Astrocyte (in vitro differentiated cells and primary cell): Measurements from ENCODE around the gene SLC45A3. TPM values are rescaled to one million over a fixed set of nuclear protein-coding genes. Genes with fewer than 3 reads are reported as not detected.
A peak's percentile ranks its signal among the peaks of the same experiment; 100 is the strongest.

Source experiments
- DNase-seq: peaks from one replicate; pipeline ENCODE4 v3.0.0-alpha.2; 2010; ENCODE audit warnings: low read depth
- FAIRE-seq: peaks from 2 replicates; lab custom pipeline; 2011; peaks lifted over from hg19 to GRCh38; lab: Jason Lieb, UNC
- H2AFZ ChIP-seq: 2 replicates; pipeline ENCODE4 v1.6.0; 2012; ENCODE audit warnings: low read depth, low read length, inconsistent platforms
- H3K27ac ChIP-seq: 2 replicates; pipeline ENCODE4 v1.5.1; 2011; ENCODE audit warnings: low read depth, low read length, inconsistent platforms
- H3K27me3 ChIP-seq: 2 replicates; pipeline ENCODE4 v1.6.0; 2011; ENCODE audit warnings: low read length, inconsistent platforms; ENCODE audit not compliant: insufficient read depth
- H3K36me3 ChIP-seq: 2 replicates; pipeline ENCODE4 v1.5.1; 2011; ENCODE audit warnings: low read length, inconsistent platforms; ENCODE audit not compliant: insufficient read depth
- H3K4me1 ChIP-seq: 2 replicates; pipeline ENCODE4 v1.5.1; 2011; ENCODE audit warnings: low read length, inconsistent platforms; ENCODE audit not compliant: insufficient read depth
- H3K4me2 ChIP-seq: 2 replicates; pipeline ENCODE4 v1.6.0; 2012; ENCODE audit warnings: low read length, inconsistent platforms
- H3K4me3 ChIP-seq: 2 replicates; pipeline ENCODE4 v1.5.1; 2011; ENCODE audit warnings: low read depth, mild to moderate bottlenecking, low read length, inconsistent platforms; ENCODE audit not compliant: insufficient read depth
- H3K79me2 ChIP-seq: 2 replicates; pipeline ENCODE4 v1.6.0; 2012; ENCODE audit warnings: mild to moderate bottlenecking, low read length, inconsistent platforms; ENCODE audit not compliant: insufficient read depth
- H3K9ac ChIP-seq: 2 replicates; pipeline ENCODE4 v1.6.0; 2012; ENCODE audit warnings: mild to moderate bottlenecking, low read length, inconsistent platforms
- H3K9me3 ChIP-seq: 2 replicates; pipeline ENCODE4 v1.5.1; 2012; ENCODE audit warnings: low read depth, mild to moderate bottlenecking, low read length, inconsistent platforms; ENCODE audit not compliant: insufficient read depth
- H4K20me1 ChIP-seq: 2 replicates; pipeline ENCODE4 v1.6.0; 2012; ENCODE audit warnings: low read length, inconsistent platforms; ENCODE audit not compliant: insufficient read depth
- H3K27ac Mint-ChIP-seq: one replicate; pipeline ENCODE4 v1.8.0; 2021; ENCODE audit warnings: mild to moderate bottlenecking, mixed read lengths; ENCODE audit not compliant: unreplicated experiment
- H3K27me3 Mint-ChIP-seq: one replicate; pipeline ENCODE4 v1.8.0; 2021; ENCODE audit warnings: low read depth, mixed read lengths; ENCODE audit not compliant: unreplicated experiment
- H3K36me3 Mint-ChIP-seq: one replicate; pipeline ENCODE4 v1.8.0; 2021; ENCODE audit warnings: low read depth, mixed read lengths; ENCODE audit not compliant: unreplicated experiment
- H3K4me1 Mint-ChIP-seq: one replicate; pipeline ENCODE4 v1.8.0; 2021; ENCODE audit warnings: low read depth, mixed read lengths; ENCODE audit not compliant: unreplicated experiment
- H3K4me3 Mint-ChIP-seq: one replicate; pipeline ENCODE4 v1.8.0; 2021; ENCODE audit warnings: mild to moderate bottlenecking, moderate library complexity, mixed read lengths; ENCODE audit not compliant: unreplicated experiment
- H3K9me3 Mint-ChIP-seq: one replicate; pipeline ENCODE4 v1.8.0; 2021; ENCODE audit warnings: mild to moderate bottlenecking, mixed read lengths; ENCODE audit not compliant: unreplicated experiment
- CTCF ChIP-seq: IDR thresholded peaks from 2 replicates; pipeline ENCODE4 v1.5.1; 2011; ENCODE audit warnings: low read depth, mild to moderate bottlenecking, inconsistent platforms, low read length, moderate library complexity; ENCODE audit not compliant: insufficient read depth
- EZH2 ChIP-seq: IDR thresholded peaks from 2 replicates; pipeline ENCODE4 v1.6.1; 2012; ENCODE audit warnings: mild to moderate bottlenecking, low read length, inconsistent platforms; ENCODE audit not compliant: insufficient read depth
- total RNA-seq: library from RNA; stranded (reverse); gene quantifications from 2 replicates; pipeline ENCODE4 v1.2.1, GENCODE V29; 2021

SLC45A3 gene
- total RNA-seq, 1 donor from 2014 or later: 7.1 TPM

- no peak overlapping the region for H3K4me3 ChIP-seq
These were observed 7.9 kb downstream of the SLC45A3 start for GRCh38 chr1:205672395-205672889.

GRCh38 chr1:205670611-205671430, 9.5 kb downstream of the SLC45A3 start:
- Histone ChIP-seq H3K79me2 (peaks cover 18% of the 10 kb centered on the region), H3K4me1 (peaks cover 7% of the 10 kb centered on the region), H3K27ac (no peak overlapping the region), H4K20me1 (peaks cover 45% of the 10 kb centered on the region), H3K4me2 (no peak overlapping the region), H3K27me3 (no peaks in the 10 kb centered on the region), H3K4me3 (no peak overlapping the region), H3K36me3 (peaks cover 2% of the 10 kb centered on the region), H3K9ac (no peak overlapping the region), H3K9me3 (no peaks in the 10 kb centered on the region), H2AFZ (no peak overlapping the region)
- DNase-seq (no peak), FAIRE-seq (no peak)
- H3K27me3 Mint-ChIP-seq: peaks cover 1% of the 10 kb centered on the region
- no peaks in the 10 kb centered on the region for H3K36me3 Mint-ChIP-seq
- H3K27ac Mint-ChIP-seq: no peak overlapping the region
- no peaks in the 10 kb centered on the region for H3K9me3 Mint-ChIP-seq
- H3K4me3 Mint-ChIP-seq: peak overlapping the region; percentile 57
- H3K4me1 Mint-ChIP-seq: peaks cover 25% of the 10 kb centered on the region
- TF ChIP-seq CTCF (no peak), EZH2 (no peak)

More at GRCh38 chr1:205672395-205672889, 7.9 kb downstream of the SLC45A3 start:
- Histone ChIP-seq H3K27me3 (no peaks in the 10 kb centered on the region), H3K9me3 (no peaks in the 10 kb centered on the region), H3K9ac (no peak overlapping the region), H3K79me2 (peaks cover 29% of the 10 kb centered on the region), H3K36me3 (peaks cover 2% of the 10 kb centered on the region), H3K4me2 (no peak overlapping the region), H3K4me1 (peaks cover 7% of the 10 kb centered on the region), H3K27ac (no peak overlapping the region), H4K20me1 (peaks cover 56% of the 10 kb centered on the region), H2AFZ (no peak overlapping the region)
- Mint-ChIP-seq H3K27ac (no peak overlapping the region), H3K9me3 (no peaks in the 10 kb centered on the region), H3K4me3 (no peak overlapping the region), H3K27me3 (peaks cover 4% of the 10 kb centered on the region), H3K4me1 (peaks cover 27% of the 10 kb centered on the region), H3K36me3 (no peaks in the 10 kb centered on the region)
- DNase-seq (no peak), FAIRE-seq (no peak)
- TF ChIP-seq EZH2 (no peak), CTCF (no peak)

- peaks cover 2% of the 10 kb centered on the region for H3K36me3 ChIP-seq
- no peak overlapping the region for H3K27ac ChIP-seq
- Mint-ChIP-seq H3K4me3 (no peak overlapping the region), H3K9me3 (no peaks in the 10 kb centered on the region), H3K27me3 (peaks cover 1% of the 10 kb centered on the region), H3K4me1 (peaks cover 31% of the 10 kb centered on the region), H3K27ac (no peak overlapping the region), H3K36me3 (no peaks in the 10 kb centered on the region)
- no peak overlapping the region for H3K9ac ChIP-seq
- DNase-seq (no peak), FAIRE-seq (no peak)
- no peaks in the 10 kb centered on the region for H3K27me3 ChIP-seq
- peaks cover 49% of the 10 kb centered on the region for H4K20me1 ChIP-seq
- H3K4me3 ChIP-seq: no peak overlapping the region
- TF ChIP-seq CTCF: no peak
- no peak for TF ChIP-seq EZH2
- peaks cover 11% of the 10 kb centered on the region for H3K79me2 ChIP-seq
- H3K4me1 ChIP-seq: peaks cover 7% of the 10 kb centered on the region
- H3K9me3 ChIP-seq: no peaks in the 10 kb centered on the region
- H3K4me2 ChIP-seq: no peak overlapping the region
- no peak overlapping the region for H2AFZ ChIP-seq
These were observed 10.2 kb downstream of the SLC45A3 start for GRCh38 chr1:205670150-205670446.
